Body of pancreas (tissue), 4 donors: ENCODE measurements around the gene CELF1.

Experiments used
- POLR2A ChIP-seq, 3 donors: fragments of 450-650 bp; IDR thresholded peaks; one replicate each; pipeline ENCODE4 v1.6.1; 2016; ENCODE audit warnings: antibody characterized with exemption in 3 of 3, mild to moderate bottlenecking in 2 of 3
- TF ChIP-seq, protein P1 (sequence below), 7 experiments: fragments of 450-650 bp in 4 of 7; fragments of 200-600 bp in 3 of 7; sonication (generic) in 3 of 7; IDR thresholded peaks; one replicate each; pipeline ENCODE4 v1.5.1; 2016 to 2019; ENCODE audit warnings: antibody characterized with exemption in 7 of 7

DNA sequence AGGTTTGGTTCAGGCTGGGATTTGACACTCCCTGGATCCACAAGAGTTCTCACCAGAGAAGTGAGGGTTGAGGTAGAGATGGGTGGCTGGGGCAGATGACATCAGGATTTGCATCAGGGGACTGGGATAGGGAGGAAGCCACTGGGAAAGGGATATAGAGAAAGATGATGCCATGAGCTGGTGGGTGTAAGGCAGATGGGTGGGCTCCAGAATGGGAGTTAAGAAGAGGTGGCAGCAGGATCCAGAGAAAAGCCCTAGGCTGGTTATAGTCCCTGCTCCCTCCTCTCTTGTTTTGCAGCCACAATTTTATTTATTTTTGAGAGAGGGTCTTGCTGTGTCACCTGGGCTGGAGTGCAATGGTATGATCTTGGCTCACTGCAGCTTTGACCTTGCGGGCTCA lies 43.0 kb upstream of the CELF1 start:
- TF ChIP-seq, protein P1, sequence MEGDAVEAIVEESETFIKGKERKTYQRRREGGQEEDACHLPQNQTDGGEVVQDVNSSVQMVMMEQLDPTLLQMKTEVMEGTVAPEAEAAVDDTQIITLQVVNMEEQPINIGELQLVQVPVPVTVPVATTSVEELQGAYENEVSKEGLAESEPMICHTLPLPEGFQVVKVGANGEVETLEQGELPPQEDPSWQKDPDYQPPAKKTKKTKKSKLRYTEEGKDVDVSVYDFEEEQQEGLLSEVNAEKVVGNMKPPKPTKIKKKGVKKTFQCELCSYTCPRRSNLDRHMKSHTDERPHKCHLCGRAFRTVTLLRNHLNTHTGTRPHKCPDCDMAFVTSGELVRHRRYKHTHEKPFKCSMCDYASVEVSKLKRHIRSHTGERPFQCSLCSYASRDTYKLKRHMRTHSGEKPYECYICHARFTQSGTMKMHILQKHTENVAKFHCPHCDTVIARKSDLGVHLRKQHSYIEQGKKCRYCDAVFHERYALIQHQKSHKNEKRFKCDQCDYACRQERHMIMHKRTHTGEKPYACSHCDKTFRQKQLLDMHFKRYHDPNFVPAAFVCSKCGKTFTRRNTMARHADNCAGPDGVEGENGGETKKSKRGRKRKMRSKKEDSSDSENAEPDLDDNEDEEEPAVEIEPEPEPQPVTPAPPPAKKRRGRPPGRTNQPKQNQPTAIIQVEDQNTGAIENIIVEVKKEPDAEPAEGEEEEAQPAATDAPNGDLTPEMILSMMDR (IDR thresholded peaks at IDR 0.05), result no peak
- TF ChIP-seq POLR2A (IDR thresholded peaks at IDR 0.05), result no peak
